ENCODE measurements around the gene BCL11A. TPM values are rescaled to one million over a fixed set of nuclear protein-coding genes. Genes with fewer than 3 reads are reported as not detected.

BCL11A gene
- polyA plus RNA-seq, 3 donors = 8.7 to 15.6 (median 11.1) TPM

DNA sequence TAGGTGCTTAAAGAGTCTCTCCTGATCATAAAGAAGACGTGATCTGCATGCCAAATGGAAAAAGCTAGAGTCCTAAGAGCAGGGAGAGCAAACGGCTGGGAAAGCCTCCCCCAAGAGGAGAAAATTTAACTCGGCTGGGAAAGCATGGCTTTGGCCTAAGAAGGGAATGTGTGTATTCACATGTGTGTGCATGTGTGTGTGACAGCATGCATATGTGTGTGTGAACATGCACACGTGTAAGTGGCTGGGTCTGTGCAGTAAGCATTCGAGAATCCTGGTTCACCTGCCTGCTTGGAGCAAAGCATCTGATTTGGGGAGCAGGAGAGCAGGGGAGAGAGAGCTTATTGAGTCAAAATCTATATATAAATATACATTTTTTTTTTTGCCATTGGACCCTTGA, 30.1 kb upstream of the BCL11A start:
- no peak for DNase-seq
- Mint-ChIP-seq H3K27ac (no peak overlapping the region), H3K4me3 (no peak overlapping the region), H3K36me3 (no peaks in the 10 kb centered on the region), H3K27me3 (ENCODE audit: low read depth in 3 of 3) (peaks cover 1 to 10% (median 6%) of the 10 kb centered on the region in 3 donors), H3K9me3 (no peaks in the 10 kb centered on the region), H3K4me1 (peaks cover 7% of the 10 kb centered on the region)
- H3K27me3 ChIP-seq (ENCODE audit: control insufficient read depth in 2 of 2, insufficient read depth in 2 of 2, low read length in 2 of 2) = peaks cover 0 to 11% of the 10 kb centered on the region in 2 donors
- H3K79me2 ChIP-seq (ENCODE audit: insufficient read depth, low read length) = no peaks in the 10 kb centered on the region
- H3K4me1 ChIP-seq (ENCODE audit: control insufficient read depth in 1 of 2, insufficient read depth in 2 of 2, low read length in 2 of 2) = peaks cover 5 to 9% of the 10 kb centered on the region in 2 donors
- no peak overlapping the region for H3K27ac ChIP-seq (ENCODE audit: low read depth in 1 of 2, low read length in 2 of 2)
- H4K20me1 ChIP-seq (ENCODE audit: insufficient read depth, low read length) = no peaks in the 10 kb centered on the region
- no peak overlapping the region for H3K4me2 ChIP-seq (replicated peaks; ENCODE audit: extremely low read depth, low read length, poor library complexity, severe bottlenecking)
- H3K36me3 ChIP-seq (replicated peaks in 1 of 2; ENCODE audit: control insufficient read depth in 1 of 2, insufficient read depth in 2 of 2, low read length in 2 of 2) = no peaks in the 10 kb centered on the region
- no peaks in the 10 kb centered on the region for H3K9me3 ChIP-seq (replicated peaks in 1 of 2; ENCODE audit: control insufficient read depth in 1 of 2, insufficient read depth in 1 of 2, low read length in 2 of 2)
- H3K4me3 ChIP-seq (replicated peaks in 1 of 3; ENCODE audit: low read depth in 2 of 3, low read length in 3 of 3) = no peak overlapping the region
- TF ChIP-seq, protein P1, sequence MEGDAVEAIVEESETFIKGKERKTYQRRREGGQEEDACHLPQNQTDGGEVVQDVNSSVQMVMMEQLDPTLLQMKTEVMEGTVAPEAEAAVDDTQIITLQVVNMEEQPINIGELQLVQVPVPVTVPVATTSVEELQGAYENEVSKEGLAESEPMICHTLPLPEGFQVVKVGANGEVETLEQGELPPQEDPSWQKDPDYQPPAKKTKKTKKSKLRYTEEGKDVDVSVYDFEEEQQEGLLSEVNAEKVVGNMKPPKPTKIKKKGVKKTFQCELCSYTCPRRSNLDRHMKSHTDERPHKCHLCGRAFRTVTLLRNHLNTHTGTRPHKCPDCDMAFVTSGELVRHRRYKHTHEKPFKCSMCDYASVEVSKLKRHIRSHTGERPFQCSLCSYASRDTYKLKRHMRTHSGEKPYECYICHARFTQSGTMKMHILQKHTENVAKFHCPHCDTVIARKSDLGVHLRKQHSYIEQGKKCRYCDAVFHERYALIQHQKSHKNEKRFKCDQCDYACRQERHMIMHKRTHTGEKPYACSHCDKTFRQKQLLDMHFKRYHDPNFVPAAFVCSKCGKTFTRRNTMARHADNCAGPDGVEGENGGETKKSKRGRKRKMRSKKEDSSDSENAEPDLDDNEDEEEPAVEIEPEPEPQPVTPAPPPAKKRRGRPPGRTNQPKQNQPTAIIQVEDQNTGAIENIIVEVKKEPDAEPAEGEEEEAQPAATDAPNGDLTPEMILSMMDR (IDR thresholded peaks at IDR 0.05) = no peak
- no peak overlapping the region for H3K9ac ChIP-seq (ENCODE audit: insufficient read depth, low read length, poor library complexity, severe bottlenecking)
- no peak overlapping the region for H2AFZ ChIP-seq (ENCODE audit: insufficient read depth, low read depth, low read length, poor library complexity, severe bottlenecking)
- intact Hi-C loops (cut with micrococcal nuclease) = loop anchor here (5.0 to 10.0 kb wide), 6 partner anchors 1279 to 1826 kb away; no protein-coding TSS in a partner anchor
- 78% methylated on average over 4 of the region's 5 CpGs for WGBS (ENCODE audit: insufficient coverage)

DNA sequence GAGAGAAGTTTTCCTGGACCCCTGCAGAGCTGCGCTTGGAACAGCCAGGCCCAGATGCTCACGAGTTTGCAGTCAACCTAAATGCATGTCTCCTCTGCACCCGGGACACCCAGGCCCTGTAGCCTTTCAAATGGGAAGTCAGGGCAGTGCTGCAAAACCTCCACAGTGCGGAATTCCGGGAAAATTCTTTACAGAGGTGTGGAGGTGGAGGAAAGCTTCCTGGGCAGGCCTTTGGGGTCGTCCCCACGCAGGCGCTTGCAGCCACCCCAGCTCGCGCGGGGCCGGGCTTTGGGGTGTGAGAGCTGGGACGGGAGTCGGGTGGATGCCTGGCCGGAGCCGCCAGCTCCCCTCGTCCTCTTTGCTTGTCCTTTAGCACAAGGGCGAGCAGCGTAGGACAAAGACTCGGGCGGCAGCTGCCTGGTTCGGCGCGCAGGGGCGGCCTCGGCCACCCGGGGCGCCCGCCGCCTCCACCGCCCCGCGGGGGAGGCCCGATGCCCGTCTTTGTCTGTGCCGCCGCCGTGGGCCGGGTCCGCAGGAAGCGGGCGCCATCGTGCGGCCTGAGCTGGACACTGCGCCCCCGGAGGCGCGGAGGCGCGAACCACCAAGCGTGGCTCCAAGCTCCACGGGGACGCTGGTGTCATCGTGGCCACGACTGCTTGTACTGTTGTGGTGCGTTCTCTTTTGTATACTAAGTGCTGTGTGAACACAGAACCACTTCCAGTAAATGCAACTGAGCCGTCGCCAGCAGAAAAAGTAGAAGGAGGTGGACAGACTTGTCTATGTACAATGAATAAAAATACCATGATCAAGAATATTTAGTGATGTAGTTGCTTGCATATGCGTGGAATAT, 28.2 kb upstream of the BCL11A start:
- 4% methylated on average over 56 of the region's 59 CpGs for WGBS (ENCODE audit: insufficient coverage)
- H3K4me3 ChIP-seq (replicated peaks in 1 of 3; ENCODE audit: low read depth in 2 of 3, low read length in 3 of 3) = peak overlapping the region; percentile 45 to 73 (median 46)
- TF ChIP-seq, protein P1 (IDR thresholded peaks at IDR 0.05) = peak; percentile 98

More for the DNA sequence above, 28.2 kb upstream of the BCL11A start:
- peak; percentile 63 to 74 (median 65) for DNase-seq
- no peaks in the 10 kb centered on the region for H3K79me2 ChIP-seq (ENCODE audit: insufficient read depth, low read length)
- intact Hi-C loops (cut with micrococcal nuclease) = loop anchor here (5.0 to 10.0 kb wide), 6 partner anchors 1277 to 1824 kb away; no protein-coding TSS in a partner anchor
- no peaks in the 10 kb centered on the region for H3K9me3 ChIP-seq (replicated peaks in 1 of 2; ENCODE audit: control insufficient read depth in 1 of 2, insufficient read depth in 1 of 2, low read length in 2 of 2)
- Mint-ChIP-seq H3K4me1 (peaks cover 7% of the 10 kb centered on the region), H3K36me3 (no peaks in the 10 kb centered on the region), H3K4me3 (peak overlapping the region; percentile 67 to 88), H3K27me3 (ENCODE audit: low read depth in 3 of 3) (peaks cover 1 to 10% (median 6%) of the 10 kb centered on the region in 3 donors), H3K9me3 (no peaks in the 10 kb centered on the region), H3K27ac (no peak overlapping the region)
- H3K9ac ChIP-seq (ENCODE audit: insufficient read depth, low read length, poor library complexity, severe bottlenecking) = peak overlapping the region; percentile 47
- peaks cover 5 to 9% of the 10 kb centered on the region in 2 donors for H3K4me1 ChIP-seq (ENCODE audit: control insufficient read depth in 1 of 2, insufficient read depth in 2 of 2, low read length in 2 of 2)
- peak overlapping the region; percentile 65 for H3K4me2 ChIP-seq (replicated peaks; ENCODE audit: extremely low read depth, low read length, poor library complexity, severe bottlenecking)
- no peak overlapping the region for H3K27ac ChIP-seq (ENCODE audit: low read depth in 1 of 2, low read length in 2 of 2)
- H4K20me1 ChIP-seq (ENCODE audit: insufficient read depth, low read length) = no peaks in the 10 kb centered on the region
- H3K36me3 ChIP-seq (replicated peaks in 1 of 2; ENCODE audit: control insufficient read depth in 1 of 2, insufficient read depth in 2 of 2, low read length in 2 of 2) = no peaks in the 10 kb centered on the region
- H3K27me3 ChIP-seq (ENCODE audit: control insufficient read depth in 2 of 2, insufficient read depth in 2 of 2, low read length in 2 of 2) = peaks cover 0 to 11% of the 10 kb centered on the region in 2 donors
- H2AFZ ChIP-seq (ENCODE audit: insufficient read depth, low read depth, low read length, poor library complexity, severe bottlenecking) = peak overlapping the region; percentile 84
